Measurements from ENCODE around the gene KIF17. TPM values are rescaled to one million over a fixed set of nuclear protein-coding genes. Genes with fewer than 3 reads are reported as not detected.

Gene KIF17
- total RNA-seq, 6 donors from 2014 or later: 4.2 to 12.6 (median 8.5) TPM

DNA sequence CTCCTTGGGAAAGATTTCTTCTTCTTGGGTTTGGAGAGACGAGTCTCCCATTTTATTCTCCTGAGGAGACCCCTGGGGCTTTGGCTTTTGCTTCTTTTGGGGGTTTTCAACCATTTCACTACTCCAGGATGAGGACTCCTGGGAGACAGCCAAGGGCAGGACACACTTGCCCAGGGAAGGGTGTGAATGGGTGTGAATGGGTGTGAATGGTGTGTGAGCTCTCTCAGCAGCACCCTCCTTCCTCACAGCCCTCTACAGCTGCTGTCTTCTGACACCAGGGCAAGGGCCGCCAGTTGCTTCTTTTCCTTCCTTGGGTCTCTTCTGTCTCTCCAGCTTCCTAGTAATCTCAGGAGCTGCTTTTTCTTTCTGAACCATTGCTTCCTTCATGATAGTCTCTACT lies 24.2 kb downstream of the KIF17 start:
- DNase-seq: no peak
- Histone ChIP-seq H3K4me3 (no peak overlapping the region), H3K27ac (no peak overlapping the region), H3K4me1 (peaks cover 6 to 14% (median 8%) of the 10 kb centered on the region in 4 donors), H3K36me3 (no peaks in the 10 kb centered on the region), H3K27me3 (no peaks in the 10 kb centered on the region), H3K9me3 (no peaks in the 10 kb centered on the region)
- WGBS, 2 donors: 90 to 95% methylated on average over 2 of the region's 2 CpGs
- ATAC-seq (ENCODE audit: low FRiP score in 2 of 2): no peak
- TF ChIP-seq EP300 (IDR thresholded peaks at IDR 0.05): no peak
- TF ChIP-seq, protein P1, sequence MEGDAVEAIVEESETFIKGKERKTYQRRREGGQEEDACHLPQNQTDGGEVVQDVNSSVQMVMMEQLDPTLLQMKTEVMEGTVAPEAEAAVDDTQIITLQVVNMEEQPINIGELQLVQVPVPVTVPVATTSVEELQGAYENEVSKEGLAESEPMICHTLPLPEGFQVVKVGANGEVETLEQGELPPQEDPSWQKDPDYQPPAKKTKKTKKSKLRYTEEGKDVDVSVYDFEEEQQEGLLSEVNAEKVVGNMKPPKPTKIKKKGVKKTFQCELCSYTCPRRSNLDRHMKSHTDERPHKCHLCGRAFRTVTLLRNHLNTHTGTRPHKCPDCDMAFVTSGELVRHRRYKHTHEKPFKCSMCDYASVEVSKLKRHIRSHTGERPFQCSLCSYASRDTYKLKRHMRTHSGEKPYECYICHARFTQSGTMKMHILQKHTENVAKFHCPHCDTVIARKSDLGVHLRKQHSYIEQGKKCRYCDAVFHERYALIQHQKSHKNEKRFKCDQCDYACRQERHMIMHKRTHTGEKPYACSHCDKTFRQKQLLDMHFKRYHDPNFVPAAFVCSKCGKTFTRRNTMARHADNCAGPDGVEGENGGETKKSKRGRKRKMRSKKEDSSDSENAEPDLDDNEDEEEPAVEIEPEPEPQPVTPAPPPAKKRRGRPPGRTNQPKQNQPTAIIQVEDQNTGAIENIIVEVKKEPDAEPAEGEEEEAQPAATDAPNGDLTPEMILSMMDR (IDR thresholded peaks at IDR 0.05): no peak
- TF ChIP-seq POLR2A (IDR thresholded peaks at IDR 0.05): no peak
- no peak for TF ChIP-seq POLR2AphosphoS5 (IDR thresholded peaks at IDR 0.05)

DNA sequence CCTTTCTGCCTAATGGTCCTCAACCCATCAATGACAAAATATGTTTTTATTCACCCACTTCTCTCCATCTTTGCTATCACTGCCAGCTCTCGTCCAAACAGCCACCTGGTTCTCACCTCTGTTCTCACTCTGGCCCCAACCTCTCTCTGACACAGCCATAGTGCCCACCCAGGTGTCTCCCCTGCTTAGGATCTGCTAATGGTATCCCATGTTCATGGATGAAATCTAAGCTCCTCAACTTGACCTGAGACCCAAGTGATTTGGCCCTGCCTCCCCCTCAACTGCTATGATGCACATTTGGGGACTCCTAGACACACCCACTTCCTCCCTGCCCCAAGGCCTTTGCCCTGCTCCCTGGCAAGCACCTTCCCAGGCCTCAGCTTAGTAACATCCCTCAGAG lies 25.9 kb downstream of the KIF17 start:
- WGBS, 2 donors: 80 to 83% methylated on average over 1 of the region's 1 CpG
- Histone ChIP-seq H3K9me3 (no peaks in the 10 kb centered on the region), H3K4me3 (no peak overlapping the region), H3K27ac (no peak overlapping the region), H3K4me1 (peaks cover 3 to 7% (median 4%) of the 10 kb centered on the region in 4 donors), H3K27me3 (no peaks in the 10 kb centered on the region), H3K36me3 (no peaks in the 10 kb centered on the region)
- ATAC-seq (ENCODE audit: low FRiP score in 2 of 2) (no peak), DNase-seq (no peak)
- TF ChIP-seq POLR2AphosphoS5 (IDR thresholded peaks at IDR 0.05) (no peak), EP300 (IDR thresholded peaks at IDR 0.05) (no peak), POLR2A (IDR thresholded peaks at IDR 0.05) (no peak)
- TF ChIP-seq, protein P1 (IDR thresholded peaks at IDR 0.05): no peak

DNA sequence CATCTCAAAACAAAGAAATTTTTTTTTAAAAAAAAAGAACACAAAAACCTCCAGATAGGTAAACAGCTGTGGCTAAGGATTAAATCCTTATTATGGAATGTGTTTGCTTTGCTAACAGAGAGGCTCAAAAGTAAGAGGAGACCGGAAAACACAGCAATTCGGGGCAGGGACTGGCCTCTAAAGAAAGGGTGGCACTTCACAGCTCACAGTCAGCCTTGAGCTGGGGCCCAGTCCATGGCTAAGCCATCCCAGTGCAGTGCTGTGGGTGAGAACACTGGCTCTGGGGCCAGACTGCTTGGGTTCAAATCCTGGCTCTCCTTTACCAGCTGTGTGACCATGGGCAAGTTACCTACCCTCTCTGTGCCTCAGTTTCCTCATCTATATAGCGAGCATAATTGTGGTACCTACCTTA lies 28.2 kb downstream of the KIF17 start:
- H3K27me3 ChIP-seq: no peaks in the 10 kb centered on the region
- DNase-seq (no peak), ATAC-seq (ENCODE audit: low FRiP score in 2 of 2) (no peak)
- H3K36me3 ChIP-seq: no peaks in the 10 kb centered on the region
- no peak overlapping the region for H3K4me3 ChIP-seq
- H3K27ac ChIP-seq: no peak overlapping the region
- peaks cover 0 to 8% (median 3%) of the 10 kb centered on the region in 4 donors for H3K4me1 ChIP-seq
- 72 to 73% methylated on average over 3 of the region's 3 CpGs for WGBS, 2 donors
- TF ChIP-seq, protein P1 (IDR thresholded peaks at IDR 0.05): no peak
- TF ChIP-seq POLR2A (IDR thresholded peaks at IDR 0.05) (no peak), EP300 (IDR thresholded peaks at IDR 0.05) (no peak), POLR2AphosphoS5 (IDR thresholded peaks at IDR 0.05) (no peak)
- no peaks in the 10 kb centered on the region for H3K9me3 ChIP-seq

DNA sequence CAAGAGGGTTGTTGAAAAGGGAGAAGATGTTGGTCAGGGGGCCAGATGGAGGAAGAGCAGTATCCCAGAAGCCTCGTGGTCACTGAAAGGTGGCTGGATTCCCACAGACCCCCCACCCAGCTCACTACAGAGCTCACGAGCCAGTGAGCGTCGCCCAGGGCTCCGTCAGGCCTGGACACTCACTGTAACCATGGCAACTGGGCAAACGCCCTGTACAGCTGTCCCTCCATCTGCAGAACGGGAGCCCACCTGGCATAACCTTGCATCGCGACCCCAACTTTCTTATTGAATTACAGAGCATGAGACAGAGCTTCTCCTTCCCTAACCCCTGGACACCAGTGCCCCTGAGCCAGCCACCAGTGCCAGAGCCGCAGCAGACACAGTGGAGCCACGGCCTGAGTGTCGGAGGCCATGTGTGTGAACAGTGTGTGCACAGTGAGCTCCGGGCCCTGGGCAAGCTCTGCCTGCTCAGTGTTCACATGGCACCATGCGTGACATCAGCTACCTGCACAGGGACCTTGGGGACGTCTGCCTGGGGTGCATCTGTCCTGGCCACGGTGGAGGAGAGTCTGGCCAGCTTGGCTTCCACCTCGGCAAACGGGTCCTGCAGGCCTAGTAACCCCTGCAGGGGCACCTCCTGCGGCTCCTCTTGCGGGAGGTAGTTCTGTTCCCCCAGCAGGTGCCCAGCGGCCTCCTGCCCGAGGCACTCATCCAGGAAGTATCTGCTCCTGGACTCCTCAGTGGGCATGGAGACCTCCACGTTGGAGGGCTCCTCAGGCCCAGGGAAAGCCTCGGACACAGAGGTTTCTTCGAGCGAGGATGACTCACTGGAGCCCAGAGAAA lies 30.7 kb downstream of the KIF17 start:
- peak overlapping the region in 1 of 4 donors; percentile 95 for H3K27ac ChIP-seq
- WGBS, 2 donors: 80 to 87% methylated on average over 13 to 23 of the region's 26 CpGs
- no peak overlapping the region for H3K4me3 ChIP-seq
- no peak for ATAC-seq (ENCODE audit: low FRiP score in 2 of 2)
- H3K9me3 ChIP-seq: no peaks in the 10 kb centered on the region
- no peak for TF ChIP-seq POLR2A (IDR thresholded peaks at IDR 0.05)
- TF ChIP-seq POLR2AphosphoS5 (IDR thresholded peaks at IDR 0.05): no peak
- TF ChIP-seq, protein P1 (IDR thresholded peaks at IDR 0.05): no peak
- TF ChIP-seq EP300 (IDR thresholded peaks at IDR 0.05): no peak
- H3K27me3 ChIP-seq: no peaks in the 10 kb centered on the region
- DNase-seq: no peak
- no peaks in the 10 kb centered on the region for H3K36me3 ChIP-seq
- peaks cover 4 to 17% (median 11%) of the 10 kb centered on the region in 4 donors for H3K4me1 ChIP-seq

Measured in upper lobe of left lung (tissue), 6 donors.